DOHH2 (cell line): ENCODE data around the gene KCNMB3.
"Not testable (repeated sequence)": the region's sequence is repeated elsewhere in the genome, so short reads cannot be mapped to it uniquely, and the experiment has no call there.

ENCODE experiments used
- H3F3A ChIP-seq: fragments of 200-600 bp; sonication (generic), shearing (Covaris generic); 2 replicates; pipeline ENCODE4 v1.6.0; 2016; ENCODE audit warnings: antibody characterized with exemption, mild to moderate bottlenecking; ENCODE audit not compliant: control insufficient read depth, insufficient read depth
- H3K27ac ChIP-seq: fragments of 200-600 bp; sonication (generic); 2 replicates; pipeline ENCODE4 v1.5.1; 2014; ENCODE audit warnings: low read depth, mild to moderate bottlenecking, low read length, moderate library complexity
- H3K27me3 ChIP-seq: fragments of 200-600 bp; sonication (generic); 2 replicates; pipeline ENCODE4 v1.6.1; 2014; ENCODE audit warnings: mild to moderate bottlenecking, low read length, mixed read lengths; ENCODE audit not compliant: control insufficient read depth
- H3K36me3 ChIP-seq: fragments of 200-600 bp; sonication (generic); 2 replicates; pipeline ENCODE4 v1.6.1; 2014; ENCODE audit warnings: mild to moderate bottlenecking, low read length, moderate library complexity, mixed read lengths; ENCODE audit not compliant: control insufficient read depth
- H3K4me1 ChIP-seq: fragments of 200-600 bp; sonication (generic); 2 replicates; pipeline ENCODE4 v1.6.1; 2014; ENCODE audit warnings: mild to moderate bottlenecking, low read length, mixed read lengths; ENCODE audit not compliant: control insufficient read depth
- H3K4me2 ChIP-seq: fragments of 200-600 bp; sonication (generic); 2 replicates; pipeline ENCODE4 v1.6.0; 2014; ENCODE audit warnings: mild to moderate bottlenecking, low read length, moderate library complexity
- H3K4me3 ChIP-seq: fragments of 200-600 bp; sonication (generic); 2 replicates; pipeline ENCODE4 v1.5.1; 2014; ENCODE audit warnings: mild to moderate bottlenecking, low read length, mixed read lengths
- H3K79me2 ChIP-seq: fragments of 200-600 bp; sonication (generic); 2 replicates; pipeline ENCODE4 v1.6.1; 2014; ENCODE audit warnings: mild to moderate bottlenecking, low read length, mixed read lengths; ENCODE audit not compliant: control insufficient read depth
- H3K9me2 ChIP-seq: fragments of 200-600 bp; sonication (generic); replicated peaks from 2 replicates; pipeline ENCODE4 v1.6.1; 2014; ENCODE audit warnings: mild to moderate bottlenecking, low read length, mixed read lengths; ENCODE audit not compliant: control insufficient read depth
- H3K9me3 ChIP-seq: fragments of 200-600 bp; sonication (generic); 2 replicates; pipeline ENCODE4 v1.6.1; 2014; ENCODE audit warnings: antibody characterized with exemption, low read length, mixed read lengths; ENCODE audit not compliant: control insufficient read depth, insufficient read depth
- H4K20me1 ChIP-seq: fragments of 200-600 bp; sonication (generic); 2 replicates; pipeline ENCODE4 v1.6.0; 2014; ENCODE audit warnings: low read depth, mild to moderate bottlenecking, antibody characterized with exemption, low read length, moderate library complexity; ENCODE audit not compliant: control insufficient read depth, insufficient read depth
- CTCF ChIP-seq: fragments of 200-600 bp; sonication (generic); IDR thresholded peaks from one replicate; pipeline ENCODE4 v1.5.1; 2014; ENCODE audit warnings: antibody characterized with exemption, mild to moderate bottlenecking, low read depth, low read length; ENCODE audit not compliant: poor library complexity, severe bottlenecking
- EZH2phosphoT487 ChIP-seq: fragments of 200-600 bp; sonication (generic); IDR thresholded peaks from 2 replicates; pipeline ENCODE4 v1.6.1; 2017; ENCODE audit warnings: borderline replicate concordance, mild to moderate bottlenecking, antibody characterized with exemption, low read length, moderate library complexity, mixed read lengths

The KCNMB3 gene

GRCh38 chr3:179276743-179277142, 25.8 kb upstream of the KCNMB3 start:
- peaks cover 3% of the 10 kb centered on the region; the same call in 1 of the 2 replicates for H3K27me3 ChIP-seq
- no peaks in the 10 kb centered on the region for H4K20me1 ChIP-seq
- H3K9me2 ChIP-seq = no peaks in the 10 kb centered on the region; the same call in 1 of the 2 replicates
- no peaks in the 10 kb centered on the region for H3F3A ChIP-seq
- H3K4me1 ChIP-seq = no peaks in the 10 kb centered on the region
- no peak overlapping the region for H3K27ac ChIP-seq
- no peak for TF ChIP-seq CTCF
- no peak overlapping the region for H3K4me2 ChIP-seq
- no peaks in the 10 kb centered on the region for H3K9me3 ChIP-seq
- no peak overlapping the region for H3K4me3 ChIP-seq
- H3K36me3 ChIP-seq = no peaks in the 10 kb centered on the region
- H3K79me2 ChIP-seq = no peaks in the 10 kb centered on the region

- peaks cover 3% of the 10 kb centered on the region; the same call in 1 of the 2 replicates for H3K27me3 ChIP-seq
- H3K4me3 ChIP-seq = no peak overlapping the region
- no peaks in the 10 kb centered on the region for H3K36me3 ChIP-seq
- H3K79me2 ChIP-seq = no peaks in the 10 kb centered on the region
- H3K4me2 ChIP-seq = no peak overlapping the region
- H3K27ac ChIP-seq = no peak overlapping the region
- TF ChIP-seq EZH2phosphoT487 (no peak), CTCF (no peak)
- H3F3A ChIP-seq = no peaks in the 10 kb centered on the region
- no peaks in the 10 kb centered on the region for H3K9me3 ChIP-seq
- H3K4me1 ChIP-seq = no peaks in the 10 kb centered on the region
- H3K9me2 ChIP-seq = no peaks in the 10 kb centered on the region; the same call in 1 of the 2 replicates
- no peaks in the 10 kb centered on the region for H4K20me1 ChIP-seq
Observed at GRCh38 chr3:179276001-179276400, 25.1 kb upstream of the KCNMB3 start.

DNA sequence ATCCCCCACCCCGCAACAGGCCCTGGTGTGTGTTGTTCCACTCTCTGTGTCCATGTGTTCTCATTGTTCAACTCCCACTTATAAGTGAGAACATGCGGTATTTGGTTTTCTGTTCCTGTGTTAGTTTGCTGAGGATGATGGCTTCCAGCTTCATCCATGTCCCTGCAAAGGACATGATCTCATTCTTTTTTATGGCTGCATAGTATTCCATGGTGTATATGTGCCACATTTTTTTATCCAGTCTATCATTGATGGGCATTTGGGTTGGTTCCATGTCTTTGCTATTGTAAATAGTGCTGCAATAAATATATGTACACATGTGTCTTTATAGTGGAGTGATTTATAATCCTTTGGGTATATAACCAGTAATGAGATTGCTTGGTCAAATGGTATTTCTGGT, 23.5 kb upstream of the KCNMB3 start:
- not testable (repeated sequence) for H3K4me1 ChIP-seq, H3F3A ChIP-seq, H4K20me1 ChIP-seq, H3K27me3 ChIP-seq, H3K4me2 ChIP-seq, H3K36me3 ChIP-seq, H3K9me2 ChIP-seq, H3K4me3 ChIP-seq, H3K9me3 ChIP-seq, H3K79me2 ChIP-seq, H3K27ac ChIP-seq

- no peaks in the 10 kb centered on the region for H3K36me3 ChIP-seq
- no peaks in the 10 kb centered on the region for H3K4me1 ChIP-seq
- no peaks in the 10 kb centered on the region for H4K20me1 ChIP-seq
- no peaks in the 10 kb centered on the region for H3K79me2 ChIP-seq
- H3K27ac ChIP-seq = no peak overlapping the region
- no peaks in the 10 kb centered on the region for H3K9me3 ChIP-seq
- H3F3A ChIP-seq = no peaks in the 10 kb centered on the region
- H3K4me3 ChIP-seq = no peak overlapping the region
- TF ChIP-seq CTCF (no peak), EZH2phosphoT487 (no peak)
- H3K4me2 ChIP-seq = no peak overlapping the region
- H3K27me3 ChIP-seq = no peaks in the 10 kb centered on the region
- H3K9me2 ChIP-seq = no peaks in the 10 kb centered on the region
Observed at GRCh38 chr3:179272385-179272784, 21.5 kb upstream of the KCNMB3 start.
